ENCODE data around the gene CDK5. TPM values are rescaled to one million over a fixed set of nuclear protein-coding genes. Genes with fewer than 3 reads are reported as not detected.

Gene CDK5
- total RNA-seq, 1 donor from 2014 or later = 17.5 TPM

DNA sequence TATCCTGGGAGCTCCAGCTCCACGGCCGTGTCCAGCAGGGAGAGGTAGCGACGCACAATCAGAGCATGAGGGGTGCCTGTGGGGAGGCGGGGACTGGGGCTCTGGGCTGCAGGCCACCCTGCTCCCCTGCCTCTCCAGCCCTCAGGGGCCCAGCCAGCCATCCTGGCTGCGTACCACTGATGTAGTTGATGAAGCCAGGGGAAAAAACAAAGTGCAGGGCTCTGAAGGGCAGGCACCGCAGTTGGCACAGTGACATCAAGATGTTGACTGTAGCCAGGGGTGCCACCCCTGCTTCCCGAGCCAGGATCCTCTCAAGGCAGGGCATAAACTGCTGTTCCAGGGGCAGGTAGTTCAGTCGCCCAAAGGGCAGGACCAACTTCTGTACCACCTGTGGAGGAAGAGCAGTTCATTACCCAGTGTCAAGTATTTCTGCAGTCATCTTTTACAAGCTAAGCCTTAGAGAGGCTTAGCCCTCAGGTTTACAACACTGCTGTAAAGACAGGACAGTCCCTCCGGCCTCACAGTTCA lies 20.1 kb upstream of the CDK5 start:
- DNase-seq (ENCODE audit: low spot score in 2 of 2, unreplicated experiment in 2 of 2) = no peak
- Mint-ChIP-seq H3K27ac (peak overlapping the region; percentile 78), H3K36me3 (peaks cover 14% of the 10 kb centered on the region)

DNA sequence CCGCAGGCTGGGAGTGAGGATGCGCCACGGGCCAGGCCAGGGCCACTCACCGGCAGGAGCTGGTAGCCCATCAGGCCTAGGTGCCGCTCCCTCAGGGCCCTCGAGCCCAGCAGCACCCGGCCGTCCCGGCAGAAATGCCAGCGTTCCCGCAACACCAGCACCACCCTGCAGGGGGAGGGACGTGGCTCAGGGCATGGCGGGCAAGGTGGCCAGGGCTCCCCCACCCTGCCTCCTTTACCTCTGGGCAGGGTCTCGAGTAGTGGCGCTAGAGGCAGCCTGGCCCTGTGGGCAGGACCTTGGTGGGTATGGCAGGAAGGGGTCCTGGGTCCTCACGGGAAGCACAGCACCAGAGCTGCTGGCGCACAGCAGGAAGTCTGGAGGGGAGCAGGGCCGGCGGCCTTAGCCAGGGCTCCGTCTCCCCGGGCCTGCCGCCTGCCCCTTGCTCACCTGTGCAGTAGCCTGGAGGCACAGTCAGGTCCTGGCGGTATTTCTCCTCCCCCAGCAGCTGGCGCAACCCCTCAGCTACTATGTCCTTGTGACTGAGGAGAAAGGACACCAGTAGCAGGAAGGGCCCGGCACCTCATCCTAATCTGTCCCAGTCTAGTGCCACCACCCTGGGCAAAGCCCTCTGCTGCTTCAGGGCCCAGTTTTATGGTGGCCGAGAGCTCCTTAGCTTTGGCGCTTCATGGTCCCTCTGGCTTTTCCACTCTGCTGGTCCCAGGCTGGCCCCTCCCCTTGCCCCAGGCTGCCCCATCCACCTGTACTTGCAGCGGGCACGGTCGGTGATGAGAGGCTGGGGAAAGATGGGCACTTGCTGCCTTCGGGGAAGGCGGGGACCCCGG lies 19.4 kb upstream of the CDK5 start:
- H3K9me3 Mint-ChIP-seq = no peaks in the 10 kb centered on the region
- H3K36me3 Mint-ChIP-seq = peaks cover 15% of the 10 kb centered on the region
- no peaks in the 10 kb centered on the region for H3K27me3 Mint-ChIP-seq (ENCODE audit: low read depth)
- no peak for DNase-seq (ENCODE audit: low spot score in 2 of 2, unreplicated experiment in 2 of 2)
- no peak overlapping the region for H3K27ac Mint-ChIP-seq
- H3K4me3 Mint-ChIP-seq = no peak overlapping the region
- TF ChIP-seq CTCF (IDR thresholded peaks at IDR 0.05; ENCODE audit: unreplicated experiment) = peak; percentile 44
- H3K4me1 Mint-ChIP-seq = peaks cover 26% of the 10 kb centered on the region

More for the DNA sequence above, 20.1 kb upstream of the CDK5 start:
- H3K9me3 Mint-ChIP-seq = no peaks in the 10 kb centered on the region
- no peaks in the 10 kb centered on the region for H3K27me3 Mint-ChIP-seq (ENCODE audit: low read depth)
- TF ChIP-seq CTCF (IDR thresholded peaks at IDR 0.05; ENCODE audit: unreplicated experiment) = no peak
- peaks cover 30% of the 10 kb centered on the region for H3K4me1 Mint-ChIP-seq
- peak overlapping the region; percentile 30 for H3K4me3 Mint-ChIP-seq

DNA sequence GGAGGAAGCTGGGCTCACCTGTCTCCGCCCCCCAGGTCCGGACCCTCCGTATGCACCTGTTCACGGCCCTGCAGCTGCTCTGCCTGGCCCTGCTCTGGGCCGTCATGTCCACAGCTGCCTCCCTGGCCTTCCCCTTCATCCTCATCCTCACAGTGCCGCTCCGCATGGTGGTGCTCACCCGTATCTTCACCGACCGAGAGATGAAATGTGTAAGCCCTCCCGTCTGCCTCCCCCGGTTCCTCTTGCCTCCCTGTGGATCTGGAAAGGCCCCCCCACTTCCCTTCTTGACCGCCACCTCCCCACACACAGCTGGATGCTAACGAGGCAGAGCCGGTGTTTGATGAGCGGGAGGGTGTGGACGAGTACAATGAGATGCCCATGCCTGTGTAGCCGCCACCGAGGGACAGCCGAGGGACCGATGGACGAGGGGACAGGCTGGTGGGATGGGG lies 18.3 kb upstream of the CDK5 start:
- no peak overlapping the region for H3K4me3 Mint-ChIP-seq
- DNase-seq (ENCODE audit: low spot score in 2 of 2, unreplicated experiment in 2 of 2) = no peak
- H3K36me3 Mint-ChIP-seq = peaks cover 20% of the 10 kb centered on the region
- H3K27me3 Mint-ChIP-seq (ENCODE audit: low read depth) = no peaks in the 10 kb centered on the region
- no peak for TF ChIP-seq CTCF (IDR thresholded peaks at IDR 0.05; ENCODE audit: unreplicated experiment)
- H3K9me3 Mint-ChIP-seq = no peaks in the 10 kb centered on the region
- peak overlapping the region; percentile 34 for H3K27ac Mint-ChIP-seq
- H3K4me1 Mint-ChIP-seq = peaks cover 19% of the 10 kb centered on the region

- Mint-ChIP-seq H3K27ac (no peak overlapping the region), H3K27me3 (ENCODE audit: low read depth) (no peaks in the 10 kb centered on the region), H3K36me3 (peaks cover 20% of the 10 kb centered on the region), H3K9me3 (no peaks in the 10 kb centered on the region), H3K4me1 (peaks cover 17% of the 10 kb centered on the region), H3K4me3 (no peak overlapping the region)
- no peak for DNase-seq (ENCODE audit: low spot score in 2 of 2, unreplicated experiment in 2 of 2)
- no peak for TF ChIP-seq CTCF (IDR thresholded peaks at IDR 0.05; ENCODE audit: unreplicated experiment)
Measured at GRCh38 chr7:151075662-151075971, 17.9 kb upstream of the CDK5 start.

DNA sequence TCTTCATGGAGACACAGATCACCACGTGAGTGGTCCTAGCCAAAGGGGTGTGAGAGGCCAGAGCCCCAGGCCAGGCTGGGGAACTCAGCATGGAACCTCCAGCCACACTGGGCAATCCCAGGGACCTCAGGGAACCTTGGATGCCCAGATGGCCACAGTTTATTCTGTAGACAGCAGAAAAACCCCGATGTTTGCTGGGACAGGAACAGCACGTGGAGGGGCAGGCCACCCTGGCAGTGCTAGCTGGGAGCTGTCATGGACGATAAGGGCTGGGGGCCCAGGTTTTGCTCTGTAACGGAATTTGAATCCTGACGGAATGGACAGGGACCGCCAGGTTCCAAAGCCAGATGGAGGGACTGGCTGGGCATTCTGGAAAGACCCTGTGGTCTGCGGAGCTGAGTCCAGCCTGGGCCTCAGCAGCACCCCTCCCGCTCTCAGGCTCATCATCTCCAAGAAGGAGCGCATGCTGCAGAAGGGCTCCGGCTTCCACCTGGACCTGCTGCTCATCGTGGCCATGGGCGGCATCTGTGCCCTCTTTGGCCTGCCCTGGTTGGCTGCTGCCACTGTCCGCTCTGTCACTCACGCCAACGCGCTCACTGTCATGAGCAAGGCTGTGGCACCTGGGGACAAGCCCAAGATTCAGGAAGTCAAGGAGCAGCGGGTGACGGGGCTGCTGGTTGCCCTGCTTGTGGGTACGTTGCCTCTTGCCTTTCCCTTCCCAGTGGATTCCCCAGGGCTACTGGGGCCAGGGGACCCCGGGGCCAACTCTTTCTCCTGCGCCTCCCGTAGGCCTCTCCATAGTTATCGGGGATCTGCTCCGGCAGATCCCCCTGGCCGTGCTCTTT lies 17.3 kb upstream of the CDK5 start:
- no peak overlapping the region for H3K4me3 Mint-ChIP-seq

More for the DNA sequence above, 17.3 kb upstream of the CDK5 start:
- Mint-ChIP-seq H3K27ac (no peak overlapping the region), H3K9me3 (no peaks in the 10 kb centered on the region), H3K27me3 (ENCODE audit: low read depth) (no peaks in the 10 kb centered on the region), H3K4me1 (peaks cover 17% of the 10 kb centered on the region), H3K36me3 (peaks cover 20% of the 10 kb centered on the region)
- DNase-seq (ENCODE audit: low spot score in 2 of 2, unreplicated experiment in 2 of 2) = no peak
- no peak for TF ChIP-seq CTCF (IDR thresholded peaks at IDR 0.05; ENCODE audit: unreplicated experiment)

Data from mesothelial cell of epicardium (in vitro differentiated cells).